Liver (tissue), 9 donors: ENCODE results near the gene EGLN2. TPM values are rescaled to one million over a fixed set of nuclear protein-coding genes. Genes with fewer than 3 reads are reported as not detected.

ENCODE experiments used
- DNase-seq: peaks from one replicate; pipeline ENCODE4 v3.0.0-alpha.2; 2017; ENCODE audit warnings: low spot score
- H3K27ac ChIP-seq, 2 donors: one replicate each; pipeline ENCODE4 v1.7.0; 2013; ENCODE audit warnings: inconsistent platforms in 2 of 2, low read length in 2 of 2, control low read depth in 1 of 2, low read depth in 1 of 2, mild to moderate bottlenecking in 1 of 2
- H3K27me3 ChIP-seq, 4 donors: one replicate each; pipeline versions ENCODE4 v1.6.1 to v1.7.0; 2013; ENCODE audit warnings: low read length in 3 of 4, inconsistent platforms in 1 of 4, mild to moderate bottlenecking in 1 of 4, moderate library complexity in 1 of 4; ENCODE audit not compliant: control insufficient read depth in 4 of 4, insufficient read depth in 4 of 4
- H3K36me3 ChIP-seq, 4 donors: one replicate each; pipeline versions ENCODE4 v1.6.1 to v1.7.0; 2013; ENCODE audit warnings: low read length in 3 of 4, mild to moderate bottlenecking in 3 of 4, low read depth in 1 of 4, moderate library complexity in 1 of 4; ENCODE audit not compliant: control insufficient read depth in 4 of 4, insufficient read depth in 3 of 4
- H3K4me1 ChIP-seq, 4 donors: one replicate each; pipeline versions ENCODE4 v1.6.1 to v1.7.0; 2013; ENCODE audit warnings: low read length in 3 of 4, mild to moderate bottlenecking in 3 of 4, moderate library complexity in 1 of 4; ENCODE audit not compliant: control insufficient read depth in 4 of 4, insufficient read depth in 4 of 4
- H3K4me3 ChIP-seq, 3 donors: one replicate each; pipeline versions ENCODE4 v1.6.1 to v1.7.0; 2013; ENCODE audit warnings: low read length in 3 of 3, control low read depth in 1 of 3, low read depth in 1 of 3, mild to moderate bottlenecking in 1 of 3
- H3K9ac ChIP-seq, 2 donors: one replicate each; pipeline ENCODE4 v1.7.0; 2013; ENCODE audit warnings: low read length in 2 of 2, mild to moderate bottlenecking in 2 of 2, moderate library complexity in 2 of 2, control low read depth in 1 of 2, low read depth in 1 of 2
- H3K9me3 ChIP-seq, 4 donors: one replicate each; pipeline versions ENCODE4 v1.6.1 to v1.7.0; 2013; ENCODE audit warnings: low read length in 3 of 4; ENCODE audit not compliant: control insufficient read depth in 4 of 4
- EGR1 ChIP-seq, 2 donors: IDR thresholded peaks; 2 replicates each; pipeline ENCODE4 v1.6.1; 2016 to 2018; ENCODE audit warnings: antibody characterized with exemption in 2 of 2, low read depth in 2 of 2
- FOXA2 ChIP-seq: IDR thresholded peaks from 2 replicates; pipeline ENCODE4 v1.6.1; 2016; ENCODE audit warnings: antibody characterized with exemption
- GABPA ChIP-seq, 2 donors: IDR thresholded peaks in 1 of 2; conservative IDR thresholded peaks in 1 of 2; 2 replicates each; pipeline ENCODE4 v1.6.1; 2016; ENCODE audit warnings: antibody characterized with exemption in 2 of 2, mild to moderate bottlenecking in 1 of 2, moderate library complexity in 1 of 2
- HNF4A ChIP-seq, 2 donors: conservative IDR thresholded peaks; 2 replicates each; pipeline ENCODE4 v1.6.1; 2016; ENCODE audit warnings: antibody characterized with exemption in 2 of 2, mild to moderate bottlenecking in 2 of 2
- HNF4G ChIP-seq: IDR thresholded peaks from 2 replicates; pipeline ENCODE4 v1.6.1; 2016; ENCODE audit warnings: antibody characterized with exemption
- JUND ChIP-seq, 2 donors: IDR thresholded peaks; 2 replicates each; pipeline ENCODE4 v1.6.1; 2016; ENCODE audit warnings: antibody characterized with exemption in 2 of 2
- NR2F2 ChIP-seq: IDR thresholded peaks from 2 replicates; pipeline ENCODE4 v1.6.1; 2016; ENCODE audit warnings: antibody characterized with exemption
- RAD21 ChIP-seq, 2 donors: IDR thresholded peaks; 2 replicates each; pipeline ENCODE4 v1.6.1; 2016; ENCODE audit warnings: antibody characterized with exemption in 2 of 2, mild to moderate bottlenecking in 2 of 2
- RXRA ChIP-seq, 2 donors: IDR thresholded peaks; 2 replicates each; pipeline ENCODE4 v1.6.1; 2017 to 2018; ENCODE audit warnings: antibody characterized with exemption in 2 of 2, mild to moderate bottlenecking in 1 of 2
- SP1 ChIP-seq: IDR thresholded peaks from 2 replicates; pipeline ENCODE4 v1.6.1; 2018; ENCODE audit warnings: antibody characterized with exemption, mild to moderate bottlenecking
- TAF1 ChIP-seq: conservative IDR thresholded peaks from 2 replicates; pipeline ENCODE4 v1.6.1; 2016; ENCODE audit warnings: antibody characterized with exemption, mild to moderate bottlenecking
- WGBS: extraction: QIAGEN DNeasy Blood & Tissue Kit; methylation state at CpG from one replicate; pipeline ENCODE4 v1.1.7; 2013; 5-methylcytosine and 5-hydroxymethylcytosine counted together
- polyA plus RNA-seq, 2 donors: library from polyadenylated mRNA; stranded (reverse) in 1 of 2; unstranded in 1 of 2; fragments of 200-250 nt in 1 of 2; fragments of >200 nt in 1 of 2; fragmentation: Nextera tagmentation in 1 of 2; extraction: Ambion mirVana in 1 of 2; gene quantifications; one replicate each; pipeline versions ENCODE4 v1.2.1 to v1.2.3, GENCODE V29; 2013 to 2015
- total RNA-seq, 2 donors: library from RNA; depleted of rRNA; stranded (reverse); fragments of >200 nt; gene quantifications; one replicate each; pipeline ENCODE4 v1.2.3, GENCODE V29; 2014
- TF ChIP-seq, protein P1 (sequence below): IDR thresholded peaks from 2 replicates; pipeline ENCODE4 v1.6.1; 2016; ENCODE audit warnings: antibody characterized with exemption
- TF ChIP-seq, protein P2 (sequence below): IDR thresholded peaks from 2 replicates; pipeline ENCODE4 v1.6.1; 2016; ENCODE audit warnings: antibody characterized with exemption, mild to moderate bottlenecking
- TF ChIP-seq, protein P3 (sequence below): IDR thresholded peaks from 2 replicates; pipeline ENCODE4 v1.6.1; 2016; ENCODE audit warnings: antibody characterized with exemption
- donor health status: healthy.
- donor health status: healthy.
- donor health status: healthy.
- donor health status: healthy.
- donor health status: healthy.

The EGLN2 gene
- total and polyA plus RNA-seq, 4 donors: 34.8 to 56.3 (median 47.7) TPM

DNA sequence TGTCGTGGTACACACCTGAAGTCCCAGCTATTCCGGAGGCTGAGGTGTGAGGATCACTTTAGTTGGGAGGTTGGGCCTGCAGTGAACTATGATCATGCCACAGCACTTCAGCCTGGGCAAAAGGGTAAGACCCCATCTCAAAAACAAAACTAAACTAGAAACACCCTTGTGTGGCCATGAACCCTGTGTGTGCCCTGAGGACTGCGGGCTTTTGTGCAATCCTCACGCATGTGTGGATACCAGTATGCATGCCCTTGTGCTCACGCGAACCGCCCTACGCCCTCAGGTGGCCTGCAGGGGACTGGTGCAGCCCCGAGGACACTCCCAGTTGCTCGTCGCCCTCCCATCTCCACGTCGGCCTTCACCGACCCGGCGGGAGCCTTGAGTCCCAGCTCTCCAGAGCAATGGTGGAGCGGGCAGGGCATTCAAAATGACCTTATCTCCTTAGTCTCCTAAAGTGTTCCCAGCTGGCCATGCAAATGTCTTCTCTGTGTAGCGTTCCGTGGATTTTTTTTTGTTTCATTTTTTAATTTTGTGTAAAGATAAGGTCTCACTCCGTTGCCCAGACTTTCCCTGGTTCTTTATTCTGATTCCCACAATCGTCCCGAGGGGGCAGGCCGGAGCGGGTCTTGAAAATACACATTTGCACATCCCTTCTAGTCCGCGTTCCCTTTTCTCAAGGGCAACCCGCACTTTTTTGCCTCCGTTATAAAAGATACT is 868 bp upstream of the EGLN2 start (continued):
- TF ChIP-seq, protein P1, sequence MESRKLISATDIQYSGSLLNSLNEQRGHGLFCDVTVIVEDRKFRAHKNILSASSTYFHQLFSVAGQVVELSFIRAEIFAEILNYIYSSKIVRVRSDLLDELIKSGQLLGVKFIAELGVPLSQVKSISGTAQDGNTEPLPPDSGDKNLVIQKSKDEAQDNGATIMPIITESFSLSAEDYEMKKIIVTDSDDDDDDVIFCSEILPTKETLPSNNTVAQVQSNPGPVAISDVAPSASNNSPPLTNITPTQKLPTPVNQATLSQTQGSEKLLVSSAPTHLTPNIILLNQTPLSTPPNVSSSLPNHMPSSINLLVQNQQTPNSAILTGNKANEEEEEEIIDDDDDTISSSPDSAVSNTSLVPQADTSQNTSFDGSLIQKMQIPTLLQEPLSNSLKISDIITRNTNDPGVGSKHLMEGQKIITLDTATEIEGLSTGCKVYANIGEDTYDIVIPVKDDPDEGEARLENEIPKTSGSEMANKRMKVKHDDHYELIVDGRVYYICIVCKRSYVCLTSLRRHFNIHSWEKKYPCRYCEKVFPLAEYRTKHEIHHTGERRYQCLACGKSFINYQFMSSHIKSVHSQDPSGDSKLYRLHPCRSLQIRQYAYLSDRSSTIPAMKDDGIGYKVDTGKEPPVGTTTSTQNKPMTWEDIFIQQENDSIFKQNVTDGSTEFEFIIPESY: peak; percentile 45
- TF ChIP-seq GABPA (IDR thresholded peaks at IDR 0.05 in 1 of 2, conservative IDR thresholded peaks at IDR 0.05 in 1 of 2): no peak
- TF ChIP-seq TAF1: peak; percentile 80
- peak; percentile 48 for TF ChIP-seq NR2F2

DNA sequence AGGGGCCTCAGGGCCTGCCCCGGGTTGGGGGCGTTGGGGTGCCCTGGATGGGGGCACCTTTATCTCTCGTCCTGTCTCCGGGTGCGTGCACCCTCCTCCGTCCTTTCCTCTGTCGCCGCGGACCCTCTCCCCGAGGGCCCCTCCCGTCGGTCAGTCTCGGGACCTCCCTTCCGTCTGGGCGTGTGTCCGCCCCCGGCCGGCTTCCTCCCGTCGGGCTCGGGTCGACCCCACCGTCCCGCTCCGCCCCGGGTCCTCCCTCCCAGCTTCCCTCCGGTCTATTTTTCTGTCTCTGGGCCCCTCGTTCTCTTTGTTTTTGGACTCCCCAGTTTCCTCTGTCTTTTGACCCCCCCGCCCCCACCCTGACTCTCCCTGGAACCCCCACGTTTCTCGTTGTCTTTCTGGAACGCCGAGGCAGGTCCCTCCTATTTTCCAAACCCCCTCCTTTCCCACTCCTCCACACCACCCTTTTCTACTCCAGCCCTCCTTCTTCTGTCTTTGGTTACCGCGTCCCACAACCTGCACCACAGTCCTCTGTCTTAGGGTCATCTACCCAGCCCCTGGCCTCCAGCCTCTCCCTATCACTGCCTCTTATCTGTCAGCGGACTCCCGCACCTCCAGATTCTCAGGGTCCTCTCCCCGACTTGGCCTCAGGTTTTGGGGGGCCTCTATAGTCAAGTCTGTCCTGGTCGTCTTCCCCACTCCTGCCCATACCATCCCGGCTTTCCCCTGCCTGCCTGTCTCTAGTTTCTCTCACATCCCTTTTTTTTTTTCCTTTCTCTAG is 757 bp downstream of the EGLN2 start:
- Histone ChIP-seq H3K27me3 (no peaks in the 10 kb centered on the region), H3K4me3 (peak overlapping the region; percentile 74 to 89 (median 88)), H3K4me1 (peaks cover 30 to 58% (median 54%) of the 10 kb centered on the region in 4 donors), H3K9me3 (no peaks in the 10 kb centered on the region), H3K27ac (peak overlapping the region; percentile 62 to 89), H3K9ac (peak overlapping the region; percentile 36), H3K36me3 (peaks cover 0 to 5% (median 3%) of the 10 kb centered on the region in 4 donors)
- TF ChIP-seq EGR1 (IDR thresholded peaks at IDR 0.05; ENCODE audit: low read depth in 2 of 2) (no peak), NR2F2 (peak; percentile 50), SP1 (no peak)
- no peak for DNase-seq
- WGBS: 7% methylated on average over 40 of the region's 40 CpGs

DNA sequence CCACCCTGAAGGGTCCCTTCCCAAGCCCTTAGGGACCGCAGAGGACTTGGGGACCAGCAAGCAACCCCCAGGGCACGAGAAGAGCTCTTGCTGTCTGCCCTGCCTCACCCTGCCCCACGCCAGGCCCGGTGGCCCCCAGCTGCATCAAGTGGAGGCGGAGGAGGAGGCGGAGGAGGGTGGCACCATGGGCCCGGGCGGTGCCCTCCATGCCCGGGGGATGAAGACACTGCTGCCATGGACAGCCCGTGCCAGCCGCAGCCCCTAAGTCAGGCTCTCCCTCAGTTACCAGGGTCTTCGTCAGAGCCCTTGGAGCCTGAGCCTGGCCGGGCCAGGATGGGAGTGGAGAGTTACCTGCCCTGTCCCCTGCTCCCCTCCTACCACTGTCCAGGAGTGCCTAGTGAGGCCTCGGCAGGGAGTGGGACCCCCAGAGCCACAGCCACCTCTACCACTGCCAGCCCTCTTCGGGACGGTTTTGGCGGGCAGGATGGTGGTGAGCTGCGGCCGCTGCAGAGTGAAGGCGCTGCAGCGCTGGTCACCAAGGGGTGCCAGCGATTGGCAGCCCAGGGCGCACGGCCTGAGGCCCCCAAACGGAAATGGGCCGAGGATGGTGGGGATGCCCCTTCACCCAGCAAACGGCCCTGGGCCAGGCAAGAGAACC is 1.5 kb downstream of the EGLN2 start:
- Histone ChIP-seq H3K27me3 (no peaks in the 10 kb centered on the region), H3K9me3 (no peaks in the 10 kb centered on the region), H3K4me3 (peak overlapping the region; percentile 74 to 89 (median 88)), H3K36me3 (peaks cover 0 to 5% (median 3%) of the 10 kb centered on the region in 4 donors), H3K9ac (no peak overlapping the region), H3K27ac (peak overlapping the region; percentile 62 to 89), H3K4me1 (peaks cover 32 to 65% (median 61%) of the 10 kb centered on the region in 4 donors)
- 73% methylated on average over 27 of the region's 27 CpGs for WGBS
- TF ChIP-seq, protein P2, sequence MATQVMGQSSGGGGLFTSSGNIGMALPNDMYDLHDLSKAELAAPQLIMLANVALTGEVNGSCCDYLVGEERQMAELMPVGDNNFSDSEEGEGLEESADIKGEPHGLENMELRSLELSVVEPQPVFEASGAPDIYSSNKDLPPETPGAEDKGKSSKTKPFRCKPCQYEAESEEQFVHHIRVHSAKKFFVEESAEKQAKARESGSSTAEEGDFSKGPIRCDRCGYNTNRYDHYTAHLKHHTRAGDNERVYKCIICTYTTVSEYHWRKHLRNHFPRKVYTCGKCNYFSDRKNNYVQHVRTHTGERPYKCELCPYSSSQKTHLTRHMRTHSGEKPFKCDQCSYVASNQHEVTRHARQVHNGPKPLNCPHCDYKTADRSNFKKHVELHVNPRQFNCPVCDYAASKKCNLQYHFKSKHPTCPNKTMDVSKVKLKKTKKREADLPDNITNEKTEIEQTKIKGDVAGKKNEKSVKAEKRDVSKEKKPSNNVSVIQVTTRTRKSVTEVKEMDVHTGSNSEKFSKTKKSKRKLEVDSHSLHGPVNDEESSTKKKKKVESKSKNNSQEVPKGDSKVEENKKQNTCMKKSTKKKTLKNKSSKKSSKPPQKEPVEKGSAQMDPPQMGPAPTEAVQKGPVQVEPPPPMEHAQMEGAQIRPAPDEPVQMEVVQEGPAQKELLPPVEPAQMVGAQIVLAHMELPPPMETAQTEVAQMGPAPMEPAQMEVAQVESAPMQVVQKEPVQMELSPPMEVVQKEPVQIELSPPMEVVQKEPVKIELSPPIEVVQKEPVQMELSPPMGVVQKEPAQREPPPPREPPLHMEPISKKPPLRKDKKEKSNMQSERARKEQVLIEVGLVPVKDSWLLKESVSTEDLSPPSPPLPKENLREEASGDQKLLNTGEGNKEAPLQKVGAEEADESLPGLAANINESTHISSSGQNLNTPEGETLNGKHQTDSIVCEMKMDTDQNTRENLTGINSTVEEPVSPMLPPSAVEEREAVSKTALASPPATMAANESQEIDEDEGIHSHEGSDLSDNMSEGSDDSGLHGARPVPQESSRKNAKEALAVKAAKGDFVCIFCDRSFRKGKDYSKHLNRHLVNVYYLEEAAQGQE: no peak
- TF ChIP-seq GABPA (IDR thresholded peaks at IDR 0.05 in 1 of 2, conservative IDR thresholded peaks at IDR 0.05 in 1 of 2): no peak
- TF ChIP-seq, protein P1: no peak
- TF ChIP-seq RXRA (IDR thresholded peaks at IDR 0.05): no peak
- no peak for TF ChIP-seq SP1
- TF ChIP-seq TAF1: no peak
- TF ChIP-seq, protein P3, sequence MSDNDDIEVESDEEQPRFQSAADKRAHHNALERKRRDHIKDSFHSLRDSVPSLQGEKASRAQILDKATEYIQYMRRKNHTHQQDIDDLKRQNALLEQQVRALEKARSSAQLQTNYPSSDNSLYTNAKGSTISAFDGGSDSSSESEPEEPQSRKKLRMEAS: no peak
- TF ChIP-seq RAD21 (IDR thresholded peaks at IDR 0.05): no peak
- TF ChIP-seq HNF4G: no peak
- no peak for TF ChIP-seq JUND (IDR thresholded peaks at IDR 0.05)
- no peak for TF ChIP-seq NR2F2
- no peak for TF ChIP-seq FOXA2
- no peak for TF ChIP-seq HNF4A (conservative IDR thresholded peaks at IDR 0.05)
- DNase-seq: no peak
